PC-3 (cell line): ENCODE data around the gene ULK4. TPM values are rescaled to one million over a fixed set of nuclear protein-coding genes. Genes with fewer than 3 reads are reported as not detected.

ENCODE experiments used
- ATAC-seq: fragments of 200-7000 bp; cut with Tn5 transposase; 2 replicates; pipeline ENCODE4 v1.9.1; 2020; ENCODE audit warnings: mild to moderate bottlenecking, moderate library complexity
- BruUV-seq: library from RNA; stranded (reverse); fragments of 400-500 nt; replicated peaks from 2 replicates; lab custom pipeline; 2021; lab: Mats Ljungman, UMichigan
- CTCF ChIA-PET: fragments of 300-600 bp; sonication (Branson Sonifier 250); formaldehyde crosslinking; loops from one replicate; lab custom pipeline; 2022; ENCODE audit warnings: antibody characterized with exemption; lab: Charles Lee
- POLR2A ChIA-PET: fragments of 300-600 bp; sonication (Branson Sonifier 250); formaldehyde crosslinking; loops from one replicate; lab custom pipeline; 2022; ENCODE audit warnings: antibody characterized with exemption; ENCODE audit not compliant: unreplicated experiment; lab: Charles Lee
- DNase-seq: peaks from one replicate; pipeline ENCODE4 v3.0.0-alpha.2; 2015
- H2AFZ ChIP-seq: fragments of 300-600 bp; sonication (generic); 2 replicates; pipeline ENCODE4 v1.6.0; 2016; ENCODE audit warnings: antibody characterized with exemption, low read length
- H3F3A ChIP-seq: fragments of 300-600 bp; sonication (generic); one replicate; pipeline ENCODE4 v1.6.0; 2017; ENCODE audit warnings: antibody characterized with exemption, low read length, control low read depth, mild to moderate bottlenecking; ENCODE audit not compliant: unreplicated experiment
- H3K27ac ChIP-seq: fragments of 300-600 bp; sonication (generic); 2 replicates; pipeline ENCODE4 v1.5.1; 2016; ENCODE audit warnings: mild to moderate bottlenecking, low read length
- H3K27me3 ChIP-seq: fragments of 300-600 bp; sonication (generic); 2 replicates; pipeline ENCODE4 v1.6.1; 2016; ENCODE audit warnings: low read length, mixed read lengths
- H3K36me3 ChIP-seq: fragments of 300-600 bp; sonication (generic); 2 replicates; pipeline ENCODE4 v1.6.1; 2016; ENCODE audit warnings: low read depth, mixed run types, low read length, mixed read lengths
- H3K4me1 ChIP-seq: fragments of 300-600 bp; sonication (generic); 2 replicates; pipeline ENCODE4 v1.5.1; 2016; ENCODE audit warnings: low read length; ENCODE audit not compliant: insufficient read depth
- H3K4me2 ChIP-seq: fragments of 300-600 bp; sonication (generic); 2 replicates; pipeline ENCODE4 v1.6.0; 2016; ENCODE audit warnings: low read length
- H3K4me3 ChIP-seq: fragments of 300-600 bp; sonication (generic); 2 replicates; pipeline ENCODE4 v1.5.1; 2016; ENCODE audit warnings: mild to moderate bottlenecking, low read length, mixed read lengths
- H3K79me2 ChIP-seq: fragments of 300-600 bp; sonication (generic); 2 replicates; pipeline ENCODE4 v1.6.1; 2017; ENCODE audit warnings: low read length, mixed read lengths
- H3K9ac ChIP-seq: fragments of 300-600 bp; sonication (generic); 2 replicates; pipeline ENCODE4 v1.6.0; 2016; ENCODE audit warnings: mild to moderate bottlenecking, low read length
- H3K9me2 ChIP-seq: fragments of 300-600 bp; sonication (generic); replicated peaks from 2 replicates; pipeline ENCODE4 v1.6.1; 2016; ENCODE audit warnings: mixed run types, low read length, mixed read lengths
- H3K9me3 ChIP-seq: fragments of 300-600 bp; sonication (generic); 2 replicates; pipeline ENCODE4 v1.6.1; 2016; ENCODE audit warnings: low read length, mixed read lengths
- H4K20me1 ChIP-seq: fragments of 300-600 bp; sonication (generic); 2 replicates; pipeline ENCODE4 v1.6.1; 2016; ENCODE audit warnings: low read length, mixed read lengths
- EZH2 ChIP-seq: fragments of 300-600 bp; sonication (generic); IDR thresholded peaks from one replicate; pipeline ENCODE4 v1.6.1; 2017; ENCODE audit warnings: antibody characterized with exemption, mild to moderate bottlenecking, low read length; ENCODE audit not compliant: unreplicated experiment
- EZH2phosphoT487 ChIP-seq: fragments of 300-600 bp; sonication (generic); IDR thresholded peaks from 2 replicates; pipeline ENCODE4 v1.6.1; 2018; ENCODE audit warnings: mild to moderate bottlenecking, antibody characterized with exemption, low read length, borderline replicate concordance
- intact Hi-C: fragments of 100-400 bp; cut with micrococcal nuclease; formaldehyde crosslinking; loops from 2 replicates; pipeline ENCODE4 v1.9.0; 2023
- total RNA-seq: library from RNA; depleted of rRNA; stranded (reverse); fragments of >200 nt; gene quantifications from 2 replicates; pipeline ENCODE4 v1.2.3, GENCODE V29; 2014
- TF ChIP-seq, protein P1 (sequence below): fragments of 300-600 bp; sonication (generic); conservative IDR thresholded peaks from 2 replicates; pipeline ENCODE4 v1.5.1; 2017; ENCODE audit warnings: antibody characterized with exemption, low read depth, mild to moderate bottlenecking, low read length

Gene ULK4
- total RNA-seq, 1 experiment from 2014 or later: 4.8 TPM

DNA sequence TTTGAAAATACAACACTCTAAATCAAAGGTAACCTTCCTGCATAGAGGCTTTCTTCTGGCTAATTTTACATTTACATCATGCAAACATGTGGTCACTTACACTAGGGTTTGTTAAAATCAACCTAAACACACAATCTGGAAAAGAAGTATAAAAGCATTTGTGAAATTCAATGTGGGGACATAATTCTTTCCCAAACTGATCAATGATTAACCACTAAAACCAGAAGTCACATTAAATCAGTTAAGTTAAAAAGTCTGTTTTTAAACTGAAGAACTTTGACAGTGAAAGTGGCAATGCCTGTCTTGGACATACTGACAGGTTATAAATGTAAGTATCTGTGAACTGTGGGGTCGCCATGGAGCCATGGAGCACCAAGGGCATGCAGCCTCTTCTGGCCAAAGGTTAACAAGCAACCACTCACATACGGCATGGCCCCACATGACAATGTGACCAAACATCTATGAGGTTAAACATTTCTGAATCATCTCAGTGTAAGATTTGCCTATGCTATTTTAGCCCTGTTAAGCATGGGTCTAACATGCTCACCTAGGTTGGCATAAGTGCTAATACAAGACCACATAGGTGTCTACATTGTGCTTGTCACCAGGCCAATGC lies 484.4 kb downstream of the ULK4 start:
- no peak overlapping the region for H3K4me2 ChIP-seq
- POLR2A ChIA-PET: no interaction called here
- no peak overlapping the region for H3K27ac ChIP-seq
- H3K9me2 ChIP-seq: no peaks in the 10 kb centered on the region
- intact Hi-C loops: no loop called here
- no peak for DNase-seq
- no peak overlapping the region for H2AFZ ChIP-seq
- BruUV-seq: no TSS peak
- no peak overlapping the region for H3K4me3 ChIP-seq
- H3K9ac ChIP-seq: no peak overlapping the region
- no peaks in the 10 kb centered on the region for H3K4me1 ChIP-seq
- peaks cover 13% of the 10 kb centered on the region; the same call in 1 of the 2 replicates for H3K9me3 ChIP-seq
- no peak for TF ChIP-seq EZH2
- TF ChIP-seq, protein P1, sequence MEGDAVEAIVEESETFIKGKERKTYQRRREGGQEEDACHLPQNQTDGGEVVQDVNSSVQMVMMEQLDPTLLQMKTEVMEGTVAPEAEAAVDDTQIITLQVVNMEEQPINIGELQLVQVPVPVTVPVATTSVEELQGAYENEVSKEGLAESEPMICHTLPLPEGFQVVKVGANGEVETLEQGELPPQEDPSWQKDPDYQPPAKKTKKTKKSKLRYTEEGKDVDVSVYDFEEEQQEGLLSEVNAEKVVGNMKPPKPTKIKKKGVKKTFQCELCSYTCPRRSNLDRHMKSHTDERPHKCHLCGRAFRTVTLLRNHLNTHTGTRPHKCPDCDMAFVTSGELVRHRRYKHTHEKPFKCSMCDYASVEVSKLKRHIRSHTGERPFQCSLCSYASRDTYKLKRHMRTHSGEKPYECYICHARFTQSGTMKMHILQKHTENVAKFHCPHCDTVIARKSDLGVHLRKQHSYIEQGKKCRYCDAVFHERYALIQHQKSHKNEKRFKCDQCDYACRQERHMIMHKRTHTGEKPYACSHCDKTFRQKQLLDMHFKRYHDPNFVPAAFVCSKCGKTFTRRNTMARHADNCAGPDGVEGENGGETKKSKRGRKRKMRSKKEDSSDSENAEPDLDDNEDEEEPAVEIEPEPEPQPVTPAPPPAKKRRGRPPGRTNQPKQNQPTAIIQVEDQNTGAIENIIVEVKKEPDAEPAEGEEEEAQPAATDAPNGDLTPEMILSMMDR: no peak
- TF ChIP-seq EZH2phosphoT487: no peak
- CTCF ChIA-PET: no interaction called here
- no peaks in the 10 kb centered on the region for H3K27me3 ChIP-seq
- H3K79me2 ChIP-seq: no peaks in the 10 kb centered on the region
- H3K36me3 ChIP-seq: 0 out of 2 replicates have a peak, but pooled peaks cover 2% of the 10 kb centered on the region
- no peak for ATAC-seq
- no peaks in the 10 kb centered on the region for H3F3A ChIP-seq
- H4K20me1 ChIP-seq: no peaks in the 10 kb centered on the region

DNA sequence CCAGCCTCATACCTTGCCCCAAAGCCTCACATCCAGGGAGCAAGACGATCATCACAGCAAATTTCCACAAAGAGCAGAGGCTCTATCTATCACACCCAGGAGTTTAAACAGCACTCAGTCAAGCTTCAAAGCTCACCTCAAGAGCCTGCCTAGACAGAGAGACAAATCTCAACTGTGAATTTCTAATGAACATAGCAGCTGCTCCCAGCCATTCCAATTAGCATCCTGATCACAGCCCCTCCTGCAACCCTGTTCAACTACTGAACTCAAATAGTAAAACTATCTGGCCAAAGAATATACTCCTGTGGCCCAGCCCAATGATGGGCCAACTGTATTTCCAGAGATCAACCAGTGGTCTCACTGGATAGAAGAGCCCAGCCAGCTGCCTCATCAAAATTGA lies 492.8 kb downstream of the ULK4 start:
- H3K9me2 ChIP-seq: no peaks in the 10 kb centered on the region
- intact Hi-C loops: no loop called here
- DNase-seq (no peak), ATAC-seq (no peak)
- no peak overlapping the region for H3K4me2 ChIP-seq
- no peak overlapping the region for H2AFZ ChIP-seq
- H3K36me3 ChIP-seq: 0 out of 2 replicates have a peak, but pooled peaks cover 2% of the 10 kb centered on the region
- no peak overlapping the region for H3K9ac ChIP-seq
- ChIA-PET POLR2A (no interaction called here), CTCF (no interaction called here)
- H4K20me1 ChIP-seq: no peaks in the 10 kb centered on the region
- H3F3A ChIP-seq: no peaks in the 10 kb centered on the region
- peaks cover 11% of the 10 kb centered on the region; the same call in 1 of the 2 replicates for H3K9me3 ChIP-seq
- H3K4me1 ChIP-seq: no peaks in the 10 kb centered on the region
- BruUV-seq: no TSS peak
- no peak for TF ChIP-seq EZH2
- TF ChIP-seq, protein P1: no peak
- no peak for TF ChIP-seq EZH2phosphoT487
- no peak overlapping the region for H3K4me3 ChIP-seq
- H3K27me3 ChIP-seq: no peaks in the 10 kb centered on the region
- H3K27ac ChIP-seq: no peak overlapping the region
- H3K79me2 ChIP-seq: no peaks in the 10 kb centered on the region

DNA sequence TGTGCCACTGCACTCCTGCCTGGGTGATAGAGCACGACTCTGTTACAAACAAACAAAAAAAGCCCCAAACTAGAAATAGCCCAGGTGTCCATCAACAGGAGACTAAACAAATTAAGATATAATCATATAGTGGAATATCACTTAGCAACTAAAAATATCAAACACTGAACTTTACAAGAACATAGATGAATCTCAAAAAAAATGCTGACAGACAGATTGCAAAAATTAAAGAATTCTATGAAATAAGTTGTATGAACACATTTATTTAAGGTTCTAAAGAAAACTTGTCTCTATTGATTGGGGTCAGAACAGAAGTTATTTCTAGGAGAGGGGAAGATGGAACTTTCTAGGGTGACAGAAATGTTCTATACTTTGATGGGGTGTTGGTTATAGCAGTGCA lies 494.4 kb downstream of the ULK4 start:
- CTCF ChIA-PET: no interaction called here
- Histone ChIP-seq H3K9me2 (no peaks in the 10 kb centered on the region), H3K4me1 (no peaks in the 10 kb centered on the region), H3K4me3 (no peak overlapping the region), H3K27ac (no peak overlapping the region), H3K27me3 (no peaks in the 10 kb centered on the region), H3K9me3 (no peaks in the 10 kb centered on the region; the same call in 1 of the 2 replicates), H3K9ac (no peak overlapping the region), H3K4me2 (no peak overlapping the region), H3K79me2 (no peaks in the 10 kb centered on the region), H2AFZ (no peak overlapping the region), H3K36me3 (no peaks in the 10 kb centered on the region), H4K20me1 (no peaks in the 10 kb centered on the region), H3F3A (no peaks in the 10 kb centered on the region)
- POLR2A ChIA-PET: no interaction called here
- intact Hi-C loops: no loop called here
- DNase-seq: no peak
- ATAC-seq: no peak
- no TSS peak for BruUV-seq
- TF ChIP-seq EZH2: no peak
- TF ChIP-seq, protein P1: no peak
- TF ChIP-seq EZH2phosphoT487: no peak
